NCI-H1930 (cell line): Measurements from ENCODE around the gene SLITRK3.
"Not testable (repeated sequence)": the region's sequence is repeated elsewhere in the genome, so short reads cannot be mapped to it uniquely, and the experiment has no call there.

Experiments
- DNase-seq, 2 experiments: peaks; one replicate each; lab custom pipeline; 2025; lab: John Stamatoyannopoulos, UW

Gene SLITRK3

GRCh38 chr3:165192610-165193192 lies 3.5 kb downstream of the SLITRK3 start:
- no peak for DNase-seq

- no peak for DNase-seq
These were observed 4.7 kb downstream of the SLITRK3 start for GRCh38 chr3:165191491-165191890.

- DNase-seq: no peak
These were observed 7.7 kb downstream of the SLITRK3 start for GRCh38 chr3:165188452-165188851.

- peak; percentile 35 for DNase-seq
These were observed 10.4 kb downstream of the SLITRK3 start for GRCh38 chr3:165185707-165186327.

- no peak for DNase-seq
These were observed 14.6 kb downstream of the SLITRK3 start for GRCh38 chr3:165181556-165181955.

GRCh38 chr3:165170236-165170635 lies 25.9 kb downstream of the SLITRK3 start:
- DNase-seq: no peak

GRCh38 chr3:165169368-165169767 lies 26.8 kb downstream of the SLITRK3 start:
- no peak for DNase-seq

- no peak for DNase-seq
These were observed 33.3 kb downstream of the SLITRK3 start for GRCh38 chr3:165162883-165163282.

GRCh38 chr3:165159760-165160421 lies 36.3 kb downstream of the SLITRK3 start:
- no peak for DNase-seq

GRCh38 chr3:165158011-165158410 lies 38.2 kb downstream of the SLITRK3 start:
- no peak for DNase-seq

- DNase-seq: no peak
These were observed 39.3 kb downstream of the SLITRK3 start for GRCh38 chr3:165156757-165157420.

- no peak for DNase-seq
These were observed 47.2 kb downstream of the SLITRK3 start for GRCh38 chr3:165148876-165149441.

- no peak for DNase-seq
These were observed 51.9 kb downstream of the SLITRK3 start for GRCh38 chr3:165144271-165144670.

- not testable (repeated sequence) for DNase-seq
These were observed 56.3 kb downstream of the SLITRK3 start for GRCh38 chr3:165139918-165140317.
